ENCODE data around the gene PFAS. TPM values are rescaled to one million over a fixed set of nuclear protein-coding genes. Genes with fewer than 3 reads are reported as not detected.

The PFAS gene
- total RNA-seq, 1 experiment from 2014 or later, result 44.1 TPM

DNA sequence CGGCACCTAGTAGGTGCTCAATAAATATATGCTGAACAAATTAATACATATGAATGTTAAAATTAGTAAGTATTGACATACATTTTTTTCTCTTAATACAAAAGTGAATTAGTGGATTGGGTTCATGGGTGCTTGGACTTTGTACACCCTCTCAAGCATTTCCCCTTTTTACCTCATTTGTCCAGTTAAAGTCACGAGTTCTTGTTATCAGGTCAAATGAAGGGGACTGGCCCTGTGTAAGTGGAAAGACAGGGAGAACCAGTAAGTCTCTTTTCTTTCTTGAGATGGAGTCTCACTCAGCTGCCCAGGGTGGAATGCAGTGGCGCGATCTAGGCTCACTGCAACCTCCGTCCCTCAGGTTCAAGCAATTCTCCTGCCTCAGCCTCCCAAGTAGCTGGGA is 25.7 kb downstream of the PFAS start:
- no peak for DNase-seq
- no TSS peak for BruUV-seq (replicated peaks)
- Histone ChIP-seq H3K4me1 (no peaks in the 10 kb centered on the region), H3K36me3 (ENCODE audit: control insufficient read depth, insufficient read depth, low read length) (no peaks in the 10 kb centered on the region), H3K9me3 (no peaks in the 10 kb centered on the region), H3K27me3 (replicated peaks; ENCODE audit: control insufficient read depth, insufficient read depth, low read length) (no peaks in the 10 kb centered on the region), H3K4me3 (ENCODE audit: low read depth, low read length) (no peak overlapping the region)
- no peak overlapping the region for H3K27ac Mint-ChIP-seq (ENCODE audit: unreplicated experiment)
- no peaks in the 10 kb centered on the region for H3K9me3 Mint-ChIP-seq (ENCODE audit: unreplicated experiment)
- CTCF ChIA-PET, result no interaction called here
- H3K36me3 Mint-ChIP-seq (ENCODE audit: insufficient read depth, unreplicated experiment), result no peaks in the 10 kb centered on the region
- H3K4me1 Mint-ChIP-seq (ENCODE audit: low read depth, unreplicated experiment), result peaks cover 7% of the 10 kb centered on the region
- intact Hi-C loops (cut with micrococcal nuclease; ENCODE audit: unreplicated experiment), result no loop called here
- no peak overlapping the region for H3K4me3 Mint-ChIP-seq (ENCODE audit: unreplicated experiment)
- POLR2A ChIA-PET, result no interaction called here
- H3K27me3 Mint-ChIP-seq (ENCODE audit: insufficient read depth, unreplicated experiment), result no peaks in the 10 kb centered on the region
- no peak for TF ChIP-seq CTCF (IDR thresholded peaks at IDR 0.05; ENCODE audit: insufficient read depth in 1 of 2, low read depth in 1 of 2, low read length in 1 of 2, severe bottlenecking in 1 of 2, unreplicated experiment in 1 of 2)

- ChIA-PET POLR2A (interaction anchor here (0.7 kb wide), 1 partner anchor 13 kb away, joined by 4 read pairs; the partner anchor contains the start of gene RANGRF), CTCF (no interaction called here)
- intact Hi-C loops (cut with micrococcal nuclease; ENCODE audit: unreplicated experiment), result no loop called here
- no peak overlapping the region for H3K4me3 ChIP-seq (ENCODE audit: low read depth, low read length)
- BruUV-seq (replicated peaks), result no TSS peak
- no peak for TF ChIP-seq CTCF (IDR thresholded peaks at IDR 0.05; ENCODE audit: insufficient read depth in 1 of 2, low read depth in 1 of 2, low read length in 1 of 2, severe bottlenecking in 1 of 2, unreplicated experiment in 1 of 2)
- H3K36me3 Mint-ChIP-seq (ENCODE audit: insufficient read depth, unreplicated experiment), result no peaks in the 10 kb centered on the region
- no peak overlapping the region for H3K4me3 Mint-ChIP-seq (ENCODE audit: unreplicated experiment)
- no peaks in the 10 kb centered on the region for H3K9me3 Mint-ChIP-seq (ENCODE audit: unreplicated experiment)
- H3K36me3 ChIP-seq (ENCODE audit: control insufficient read depth, insufficient read depth, low read length), result no peaks in the 10 kb centered on the region
- peaks cover 7% of the 10 kb centered on the region for H3K4me1 Mint-ChIP-seq (ENCODE audit: low read depth, unreplicated experiment)
- no peaks in the 10 kb centered on the region for H3K27me3 Mint-ChIP-seq (ENCODE audit: insufficient read depth, unreplicated experiment)
- no peaks in the 10 kb centered on the region for H3K9me3 ChIP-seq
- no peaks in the 10 kb centered on the region for H3K27me3 ChIP-seq (replicated peaks; ENCODE audit: control insufficient read depth, insufficient read depth, low read length)
- no peak overlapping the region for H3K27ac Mint-ChIP-seq (ENCODE audit: unreplicated experiment)
- H3K4me1 ChIP-seq, result no peaks in the 10 kb centered on the region
- DNase-seq, result no peak
These were observed 26.6 kb downstream of the PFAS start for GRCh38 chr17:8275421-8276290.

- CTCF ChIA-PET, result no interaction called here
- Histone ChIP-seq H3K36me3 (ENCODE audit: control insufficient read depth, insufficient read depth, low read length) (no peaks in the 10 kb centered on the region), H3K27me3 (replicated peaks; ENCODE audit: control insufficient read depth, insufficient read depth, low read length) (no peaks in the 10 kb centered on the region), H3K4me1 (no peaks in the 10 kb centered on the region), H3K9me3 (no peaks in the 10 kb centered on the region), H3K4me3 (ENCODE audit: low read depth, low read length) (no peak overlapping the region)
- Mint-ChIP-seq H3K27ac (ENCODE audit: unreplicated experiment) (no peak overlapping the region), H3K36me3 (ENCODE audit: insufficient read depth, unreplicated experiment) (no peaks in the 10 kb centered on the region), H3K4me1 (ENCODE audit: low read depth, unreplicated experiment) (peaks cover 7% of the 10 kb centered on the region), H3K4me3 (ENCODE audit: unreplicated experiment) (no peak overlapping the region), H3K9me3 (ENCODE audit: unreplicated experiment) (no peaks in the 10 kb centered on the region), H3K27me3 (ENCODE audit: insufficient read depth, unreplicated experiment) (no peaks in the 10 kb centered on the region)
- no peak for DNase-seq
- no TSS peak for BruUV-seq (replicated peaks)
- POLR2A ChIA-PET, result no interaction called here
- intact Hi-C loops (cut with micrococcal nuclease; ENCODE audit: unreplicated experiment), result no loop called here
- no peak for TF ChIP-seq CTCF (IDR thresholded peaks at IDR 0.05; ENCODE audit: insufficient read depth in 1 of 2, low read depth in 1 of 2, low read length in 1 of 2, severe bottlenecking in 1 of 2, unreplicated experiment in 1 of 2)
These were observed 28.2 kb downstream of the PFAS start for GRCh38 chr17:8277317-8277716.

Measured in Caco-2 (cell line).